ENCODE measurements around the gene KCNH2.

DNA sequence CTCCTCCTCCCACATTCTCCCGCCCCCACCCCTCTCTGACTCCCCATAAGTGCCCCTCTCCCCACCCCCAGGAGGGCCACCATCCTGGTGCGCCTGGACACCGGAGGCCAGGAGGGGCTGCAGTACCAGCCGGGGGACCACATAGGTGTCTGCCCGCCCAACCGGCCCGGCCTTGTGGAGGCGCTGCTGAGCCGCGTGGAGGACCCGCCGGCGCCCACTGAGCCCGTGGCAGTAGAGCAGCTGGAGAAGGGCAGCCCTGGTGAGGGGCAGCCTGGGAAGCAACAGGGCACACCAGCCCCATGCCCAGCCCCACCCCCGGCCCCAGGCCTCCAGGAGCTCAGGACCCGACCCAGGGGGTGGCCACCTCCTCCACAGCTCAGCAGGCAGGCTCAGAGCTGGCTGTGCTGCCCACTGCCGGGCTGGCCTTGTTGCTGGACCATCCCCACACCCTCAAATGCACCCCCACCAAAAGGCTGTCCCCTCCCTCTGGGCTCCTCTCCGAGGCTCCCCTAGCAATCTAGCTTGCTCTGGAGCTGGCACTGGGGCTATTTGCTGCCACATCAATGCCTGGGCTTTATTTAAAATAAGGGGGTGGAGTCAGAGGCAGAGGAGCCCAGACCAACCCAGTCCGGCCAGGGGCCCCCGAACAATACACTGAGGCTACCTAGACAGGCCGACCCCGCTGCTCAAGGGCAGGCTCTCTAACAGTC is 31.4 kb upstream of the KCNH2 start:
- TF ChIP-seq, protein P1, sequence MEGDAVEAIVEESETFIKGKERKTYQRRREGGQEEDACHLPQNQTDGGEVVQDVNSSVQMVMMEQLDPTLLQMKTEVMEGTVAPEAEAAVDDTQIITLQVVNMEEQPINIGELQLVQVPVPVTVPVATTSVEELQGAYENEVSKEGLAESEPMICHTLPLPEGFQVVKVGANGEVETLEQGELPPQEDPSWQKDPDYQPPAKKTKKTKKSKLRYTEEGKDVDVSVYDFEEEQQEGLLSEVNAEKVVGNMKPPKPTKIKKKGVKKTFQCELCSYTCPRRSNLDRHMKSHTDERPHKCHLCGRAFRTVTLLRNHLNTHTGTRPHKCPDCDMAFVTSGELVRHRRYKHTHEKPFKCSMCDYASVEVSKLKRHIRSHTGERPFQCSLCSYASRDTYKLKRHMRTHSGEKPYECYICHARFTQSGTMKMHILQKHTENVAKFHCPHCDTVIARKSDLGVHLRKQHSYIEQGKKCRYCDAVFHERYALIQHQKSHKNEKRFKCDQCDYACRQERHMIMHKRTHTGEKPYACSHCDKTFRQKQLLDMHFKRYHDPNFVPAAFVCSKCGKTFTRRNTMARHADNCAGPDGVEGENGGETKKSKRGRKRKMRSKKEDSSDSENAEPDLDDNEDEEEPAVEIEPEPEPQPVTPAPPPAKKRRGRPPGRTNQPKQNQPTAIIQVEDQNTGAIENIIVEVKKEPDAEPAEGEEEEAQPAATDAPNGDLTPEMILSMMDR (IDR thresholded peaks at IDR 0.05), result no peak
- no peak for TF ChIP-seq POLR2A (IDR thresholded peaks at IDR 0.05)

All from thyroid gland (tissue), 4 donors.